ENCODE measurements around the gene ATP4B. TPM values are rescaled to one million over a fixed set of nuclear protein-coding genes. Genes with fewer than 3 reads are reported as not detected.
A peak's percentile ranks its signal among the peaks of the same experiment; 100 is the strongest.

The ATP4B gene
- total and polyA plus RNA-seq, 2 donors from 2014 or later, result 0.16 to 0.45 TPM

DNA sequence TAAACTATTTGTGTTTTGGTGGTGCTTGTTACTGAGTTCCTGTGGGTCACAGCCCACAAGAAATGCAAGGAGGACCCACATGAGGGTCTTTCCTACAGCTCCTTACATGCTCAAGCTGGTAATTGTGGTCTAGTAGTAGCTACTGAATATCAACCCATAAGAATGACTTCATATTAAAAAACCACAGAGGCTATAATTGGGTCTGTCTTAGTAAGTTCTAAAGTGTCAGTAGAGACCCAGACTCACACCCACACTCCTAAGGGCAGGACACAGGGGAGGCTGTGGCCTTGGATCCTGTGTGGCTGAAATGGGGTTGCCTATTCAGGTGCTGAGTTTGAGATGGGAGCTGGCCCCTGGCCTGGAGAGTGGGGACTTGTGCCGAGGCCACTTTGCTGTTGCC lies 53.8 kb downstream of the ATP4B start:
- Histone ChIP-seq H3K9me3 (ENCODE audit: control insufficient read depth in 2 of 3, insufficient read depth in 1 of 3, low read length in 3 of 3) (no peaks in the 10 kb centered on the region), H3K4me3 (ENCODE audit: low read length in 3 of 3) (no peak overlapping the region), H3K27me3 (ENCODE audit: control insufficient read depth, insufficient read depth, low read length) (no peaks in the 10 kb centered on the region), H3K9ac (ENCODE audit: low read length in 3 of 3) (no peak overlapping the region), H3K36me3 (ENCODE audit: control insufficient read depth in 2 of 3, insufficient read depth in 3 of 3, low read length in 3 of 3) (peaks cover 0 to 2% (median 2%) of the 10 kb centered on the region in 3 donors), H3K4me1 (ENCODE audit: control insufficient read depth in 2 of 3, insufficient read depth in 2 of 3, low read depth in 1 of 3, low read length in 3 of 3) (peaks cover 0 to 7% (median 0%) of the 10 kb centered on the region in 3 donors), H3K27ac (ENCODE audit: low read depth in 2 of 2, low read length in 2 of 2) (no peak overlapping the region)
- no peak for FAIRE-seq
- no peak for DNase-seq
- TF ChIP-seq, protein P1, sequence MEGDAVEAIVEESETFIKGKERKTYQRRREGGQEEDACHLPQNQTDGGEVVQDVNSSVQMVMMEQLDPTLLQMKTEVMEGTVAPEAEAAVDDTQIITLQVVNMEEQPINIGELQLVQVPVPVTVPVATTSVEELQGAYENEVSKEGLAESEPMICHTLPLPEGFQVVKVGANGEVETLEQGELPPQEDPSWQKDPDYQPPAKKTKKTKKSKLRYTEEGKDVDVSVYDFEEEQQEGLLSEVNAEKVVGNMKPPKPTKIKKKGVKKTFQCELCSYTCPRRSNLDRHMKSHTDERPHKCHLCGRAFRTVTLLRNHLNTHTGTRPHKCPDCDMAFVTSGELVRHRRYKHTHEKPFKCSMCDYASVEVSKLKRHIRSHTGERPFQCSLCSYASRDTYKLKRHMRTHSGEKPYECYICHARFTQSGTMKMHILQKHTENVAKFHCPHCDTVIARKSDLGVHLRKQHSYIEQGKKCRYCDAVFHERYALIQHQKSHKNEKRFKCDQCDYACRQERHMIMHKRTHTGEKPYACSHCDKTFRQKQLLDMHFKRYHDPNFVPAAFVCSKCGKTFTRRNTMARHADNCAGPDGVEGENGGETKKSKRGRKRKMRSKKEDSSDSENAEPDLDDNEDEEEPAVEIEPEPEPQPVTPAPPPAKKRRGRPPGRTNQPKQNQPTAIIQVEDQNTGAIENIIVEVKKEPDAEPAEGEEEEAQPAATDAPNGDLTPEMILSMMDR (IDR thresholded peaks at IDR 0.05; ENCODE audit: borderline replicate concordance, extremely low read depth, insufficient read depth), result no peak
- intact Hi-C loops (cut with DNase I), result no loop called here

DNA sequence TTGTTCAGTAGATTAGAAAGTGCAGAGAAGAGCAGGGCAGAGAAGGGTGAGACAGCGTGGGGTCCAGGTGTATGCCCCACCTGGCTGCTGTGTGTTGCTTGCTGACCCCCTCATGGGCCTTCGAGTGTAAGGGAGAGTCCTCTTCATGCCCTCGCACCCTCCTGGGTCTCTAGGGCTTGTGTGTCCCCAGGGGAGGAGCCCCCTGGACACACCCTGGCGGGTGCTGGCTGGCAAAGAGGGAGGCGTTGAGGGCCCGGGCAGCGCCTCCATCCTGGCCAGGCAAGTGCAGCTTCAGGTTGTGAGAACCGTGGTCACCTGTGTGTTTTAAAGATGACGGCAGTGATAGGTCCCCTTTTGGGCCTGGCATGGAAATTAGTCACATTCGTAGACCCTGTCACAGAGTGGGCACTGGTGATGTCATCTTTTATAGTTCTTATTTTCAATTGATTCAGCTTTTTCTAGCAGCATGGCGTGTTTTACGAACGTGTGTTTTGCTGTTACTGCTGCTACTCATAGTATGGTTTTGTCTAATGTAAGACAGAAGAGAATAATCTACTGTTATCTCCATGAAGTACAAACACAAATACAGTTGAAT lies 54.8 kb downstream of the ATP4B start:
- no peak for DNase-seq
- no peak overlapping the region for H3K4me3 ChIP-seq (ENCODE audit: low read length in 3 of 3)
- no peak for FAIRE-seq

DNA sequence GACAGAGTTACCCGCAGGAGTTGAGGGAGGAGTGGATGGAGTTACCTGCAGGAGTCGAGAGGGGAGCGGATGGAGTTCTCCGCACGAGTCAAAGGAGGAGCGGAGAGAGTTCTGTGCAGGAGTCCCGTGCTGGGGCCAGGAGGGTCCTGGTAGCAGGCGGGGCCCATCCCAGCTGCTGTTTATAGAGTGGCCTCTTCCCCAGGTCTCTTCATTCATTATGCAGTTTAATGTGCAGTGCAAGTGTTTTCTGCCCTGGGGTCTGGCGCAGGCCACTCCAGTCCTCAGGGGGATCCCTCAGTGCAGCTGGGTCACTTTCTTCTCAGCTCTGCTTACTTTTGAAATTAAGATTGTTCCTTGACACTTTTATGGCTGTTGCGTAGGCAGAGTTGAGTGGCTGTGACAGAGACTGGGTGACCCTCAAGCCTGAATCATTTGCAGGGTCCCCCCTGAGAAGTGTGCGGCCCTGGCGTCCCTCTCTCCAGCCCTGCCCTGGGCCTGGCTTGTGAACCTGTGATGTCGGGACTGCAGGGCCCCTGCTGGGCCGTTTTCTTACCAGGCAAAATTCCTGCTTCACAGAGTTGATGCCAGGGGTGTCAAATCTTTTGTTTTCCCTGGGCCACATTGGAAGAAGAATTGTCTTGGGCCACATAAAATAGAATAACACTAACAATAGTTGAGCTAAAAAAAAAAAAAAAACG lies 55.6 kb downstream of the ATP4B start:
- FAIRE-seq, result no peak
- Histone ChIP-seq H3K27me3 (ENCODE audit: control insufficient read depth, insufficient read depth, low read length) (no peaks in the 10 kb centered on the region), H3K4me3 (ENCODE audit: low read length in 3 of 3) (no peak overlapping the region), H3K9me3 (ENCODE audit: control insufficient read depth in 2 of 3, insufficient read depth in 1 of 3, low read length in 3 of 3) (no peaks in the 10 kb centered on the region), H3K4me1 (ENCODE audit: control insufficient read depth in 2 of 3, insufficient read depth in 2 of 3, low read depth in 1 of 3, low read length in 3 of 3) (peaks cover 0 to 4% (median 0%) of the 10 kb centered on the region in 3 donors), H3K9ac (ENCODE audit: low read length in 3 of 3) (no peak overlapping the region), H3K27ac (ENCODE audit: low read depth in 2 of 2, low read length in 2 of 2) (no peak overlapping the region), H3K36me3 (ENCODE audit: control insufficient read depth in 2 of 3, insufficient read depth in 3 of 3, low read length in 3 of 3) (peaks cover 0 to 2% (median 2%) of the 10 kb centered on the region in 3 donors)
- intact Hi-C loops (cut with DNase I), result no loop called here
- DNase-seq, result peak in 4 of 5 donors; percentile 39 to 56 (median 46)
- TF ChIP-seq, protein P1 (IDR thresholded peaks at IDR 0.05; ENCODE audit: borderline replicate concordance, extremely low read depth, insufficient read depth), result no peak

More for the DNA sequence above, 54.8 kb downstream of the ATP4B start:
- Histone ChIP-seq H3K4me1 (ENCODE audit: control insufficient read depth in 2 of 3, insufficient read depth in 2 of 3, low read depth in 1 of 3, low read length in 3 of 3) (peaks cover 0 to 7% (median 0%) of the 10 kb centered on the region in 3 donors), H3K36me3 (ENCODE audit: control insufficient read depth in 2 of 3, insufficient read depth in 3 of 3, low read length in 3 of 3) (peaks cover 0 to 2% (median 2%) of the 10 kb centered on the region in 3 donors), H3K27me3 (ENCODE audit: control insufficient read depth, insufficient read depth, low read length) (no peaks in the 10 kb centered on the region), H3K27ac (ENCODE audit: low read depth in 2 of 2, low read length in 2 of 2) (no peak overlapping the region), H3K9ac (ENCODE audit: low read length in 3 of 3) (no peak overlapping the region), H3K9me3 (ENCODE audit: control insufficient read depth in 2 of 3, insufficient read depth in 1 of 3, low read length in 3 of 3) (no peaks in the 10 kb centered on the region)
- intact Hi-C loops (cut with DNase I), result no loop called here
- TF ChIP-seq, protein P1 (IDR thresholded peaks at IDR 0.05; ENCODE audit: borderline replicate concordance, extremely low read depth, insufficient read depth), result no peak
